Activated CD4-positive, alpha-beta T cell treated with anti-CD3 and anti-CD28 coated beads, Interleukin-2, Interleukin-6, amounts not matched to agents 100 ng/mL and 50 ng/mL, durations not matched to agents 16 hours and 8 hours (primary cell): ENCODE results near the gene CYB561A3.

Source experiments
- DNase-seq: peaks from one replicate; pipeline ENCODE4 v3.0.0-alpha.2; 2020

Gene CYB561A3

GRCh38 chr11:61309739-61310138, 51.9 kb downstream of the CYB561A3 start:
- peak; percentile 30 for DNase-seq

GRCh38 chr11:61309141-61309540, 52.5 kb downstream of the CYB561A3 start:
- DNase-seq: no peak

- DNase-seq: no peak
Measured at GRCh38 chr11:61307354-61307753, 54.3 kb downstream of the CYB561A3 start.

GRCh38 chr11:61306221-61306620, 55.5 kb downstream of the CYB561A3 start:
- DNase-seq: no peak

GRCh38 chr11:61305417-61305816, 56.3 kb downstream of the CYB561A3 start:
- DNase-seq: no peak

GRCh38 chr11:61303725-61304124, 58.0 kb downstream of the CYB561A3 start:
- no peak for DNase-seq

GRCh38 chr11:61302550-61302949, 59.1 kb downstream of the CYB561A3 start:
- DNase-seq: no peak
